Stimulated activated effector memory CD8-positive, alpha-beta T cell treated with anti-CD3 and anti-CD28 coated beads, Interleukin-12 subunit alpha, Interleukin-12 subunit beta, amount 100 ng/mL, for 72 hours (primary cell): ENCODE results near the gene CRYBG1.
A peak's percentile ranks its signal among the peaks of the same experiment; 100 is the strongest.

Experiments
- ATAC-seq: fragments of 150-1000 bp; cut with Tn5 transposase; 2 replicates; pipeline ENCODE4 v1.10.0; 2021
- DNase-seq, 2 donors: peaks; one replicate each; pipeline ENCODE4 v3.0.0; 2021 to 2022; ENCODE audit warnings: low spot score in 2 of 2
- H3K27ac Mint-ChIP-seq: one replicate; pipeline ENCODE4 v1.8.0; 2022; ENCODE audit warnings: mild to moderate bottlenecking, mixed read lengths
- H3K36me3 Mint-ChIP-seq: one replicate; pipeline ENCODE4 v1.8.0; 2022; ENCODE audit warnings: mild to moderate bottlenecking, mixed read lengths
- H3K4me1 Mint-ChIP-seq: one replicate; pipeline ENCODE4 v1.8.0; 2022; ENCODE audit warnings: mixed read lengths
- H3K4me3 Mint-ChIP-seq: one replicate; pipeline ENCODE4 v1.8.0; 2022; ENCODE audit warnings: mild to moderate bottlenecking, mixed read lengths
- H3K9me3 Mint-ChIP-seq: one replicate; pipeline ENCODE4 v1.8.0; 2022; ENCODE audit warnings: mixed read lengths

Gene CRYBG1

DNA sequence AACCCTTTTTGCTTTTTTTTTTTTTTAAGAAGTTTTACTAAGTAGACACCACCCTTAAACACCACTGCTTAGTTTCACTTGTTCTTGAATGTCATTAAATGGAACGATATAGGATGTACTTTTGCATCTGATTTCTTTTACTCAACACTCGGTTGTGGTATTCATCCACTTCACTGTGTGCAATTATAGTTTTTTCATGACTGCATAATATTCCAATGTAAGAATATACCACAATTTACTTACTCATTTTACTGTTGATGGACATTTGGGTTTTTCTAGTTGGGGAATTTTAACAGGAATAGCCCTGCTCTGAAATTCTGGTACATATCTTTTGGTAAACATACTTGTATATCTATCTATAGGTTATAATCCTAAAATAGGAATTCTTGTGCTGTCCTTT, 238.9 kb downstream of the CRYBG1 start:
- H3K27ac Mint-ChIP-seq = no peak overlapping the region
- ATAC-seq = no peak
- no peak overlapping the region for H3K4me3 Mint-ChIP-seq
- H3K4me1 Mint-ChIP-seq = no peaks in the 10 kb centered on the region
- peaks cover 2% of the 10 kb centered on the region for H3K9me3 Mint-ChIP-seq
- H3K36me3 Mint-ChIP-seq = peaks cover 6% of the 10 kb centered on the region
- DNase-seq = no peak

GRCh38 chr6:106600329-106600728, 239.8 kb downstream of the CRYBG1 start:
- DNase-seq (no peak), ATAC-seq (no peak)
- Mint-ChIP-seq H3K9me3 (peaks cover 2% of the 10 kb centered on the region), H3K27ac (no peak overlapping the region), H3K36me3 (peaks cover 6% of the 10 kb centered on the region), H3K4me3 (no peak overlapping the region), H3K4me1 (no peaks in the 10 kb centered on the region)

- Mint-ChIP-seq H3K4me3 (no peak overlapping the region), H3K4me1 (peaks cover 6% of the 10 kb centered on the region), H3K36me3 (peaks cover 6% of the 10 kb centered on the region), H3K27ac (no peak overlapping the region), H3K9me3 (no peaks in the 10 kb centered on the region)
- DNase-seq (no peak), ATAC-seq (peak; percentile 74)
Observed at GRCh38 chr6:106608080-106608668, 247.7 kb downstream of the CRYBG1 start.

GRCh38 chr6:106609699-106610098, 249.2 kb downstream of the CRYBG1 start:
- H3K36me3 Mint-ChIP-seq = peaks cover 6% of the 10 kb centered on the region
- no peak overlapping the region for H3K4me3 Mint-ChIP-seq
- H3K4me1 Mint-ChIP-seq = peaks cover 13% of the 10 kb centered on the region
- H3K27ac Mint-ChIP-seq = no peak overlapping the region
- no peak for ATAC-seq
- no peaks in the 10 kb centered on the region for H3K9me3 Mint-ChIP-seq
- DNase-seq = no peak

DNA sequence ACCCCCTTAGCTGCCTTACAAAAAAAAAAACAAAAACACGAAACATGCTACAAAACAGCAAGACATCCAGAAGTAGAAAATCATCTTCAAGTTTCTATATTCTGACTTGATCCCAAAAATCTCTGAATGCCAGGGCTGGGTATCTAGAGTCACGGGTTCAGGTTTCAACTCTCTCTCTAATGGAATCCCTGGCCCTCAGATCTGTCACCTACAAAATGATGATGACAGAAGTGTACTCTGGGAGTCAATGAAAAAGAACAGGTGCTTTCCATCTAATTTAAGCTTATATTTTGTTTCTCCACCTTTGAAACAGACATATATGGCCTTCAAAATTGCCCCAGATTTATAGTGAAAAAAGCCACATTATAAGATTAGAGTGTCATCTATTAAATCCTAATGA, 250.5 kb downstream of the CRYBG1 start:
- no peak for ATAC-seq
- no peak overlapping the region for H3K27ac Mint-ChIP-seq

GRCh38 chr6:106612671-106613416, 252.3 kb downstream of the CRYBG1 start:
- no peak overlapping the region for H3K4me3 Mint-ChIP-seq
- no peak for DNase-seq
- H3K4me1 Mint-ChIP-seq = peaks cover 13% of the 10 kb centered on the region
- peaks cover 6% of the 10 kb centered on the region for H3K36me3 Mint-ChIP-seq
- no peak for ATAC-seq
- H3K9me3 Mint-ChIP-seq = no peaks in the 10 kb centered on the region
- H3K27ac Mint-ChIP-seq = no peak overlapping the region

More for the DNA sequence above, 250.5 kb downstream of the CRYBG1 start:
- DNase-seq = no peak
- H3K9me3 Mint-ChIP-seq = no peaks in the 10 kb centered on the region
- peaks cover 6% of the 10 kb centered on the region for H3K36me3 Mint-ChIP-seq
- peaks cover 13% of the 10 kb centered on the region for H3K4me1 Mint-ChIP-seq
- H3K4me3 Mint-ChIP-seq = no peak overlapping the region

DNA sequence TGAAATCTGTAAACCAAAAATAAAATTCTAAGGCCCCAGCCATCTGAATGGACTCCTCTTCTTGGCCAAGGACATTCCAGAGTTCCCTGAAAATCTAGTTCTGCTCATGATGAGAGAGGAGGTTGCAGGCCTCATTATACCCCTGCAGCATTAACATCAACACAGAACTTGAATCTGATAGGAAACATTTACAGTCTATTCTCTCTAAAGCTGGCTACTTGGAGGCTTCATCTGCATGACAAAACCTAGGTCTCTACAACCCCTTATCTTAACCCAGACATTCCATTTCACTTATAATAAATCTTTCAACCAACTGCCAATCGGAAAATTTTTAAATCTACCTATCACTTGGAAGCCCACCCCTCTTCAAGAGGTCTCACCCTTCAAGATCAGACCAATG, 253.1 kb downstream of the CRYBG1 start:
- Mint-ChIP-seq H3K36me3 (peaks cover 6% of the 10 kb centered on the region), H3K9me3 (no peaks in the 10 kb centered on the region), H3K4me1 (peaks cover 13% of the 10 kb centered on the region), H3K27ac (peak overlapping the region; percentile 2), H3K4me3 (no peak overlapping the region)
- DNase-seq (no peak), ATAC-seq (no peak)

- H3K4me3 Mint-ChIP-seq = no peak overlapping the region
- no peak for ATAC-seq
Observed at GRCh38 chr6:106614166-106614565, 253.6 kb downstream of the CRYBG1 start.

DNA sequence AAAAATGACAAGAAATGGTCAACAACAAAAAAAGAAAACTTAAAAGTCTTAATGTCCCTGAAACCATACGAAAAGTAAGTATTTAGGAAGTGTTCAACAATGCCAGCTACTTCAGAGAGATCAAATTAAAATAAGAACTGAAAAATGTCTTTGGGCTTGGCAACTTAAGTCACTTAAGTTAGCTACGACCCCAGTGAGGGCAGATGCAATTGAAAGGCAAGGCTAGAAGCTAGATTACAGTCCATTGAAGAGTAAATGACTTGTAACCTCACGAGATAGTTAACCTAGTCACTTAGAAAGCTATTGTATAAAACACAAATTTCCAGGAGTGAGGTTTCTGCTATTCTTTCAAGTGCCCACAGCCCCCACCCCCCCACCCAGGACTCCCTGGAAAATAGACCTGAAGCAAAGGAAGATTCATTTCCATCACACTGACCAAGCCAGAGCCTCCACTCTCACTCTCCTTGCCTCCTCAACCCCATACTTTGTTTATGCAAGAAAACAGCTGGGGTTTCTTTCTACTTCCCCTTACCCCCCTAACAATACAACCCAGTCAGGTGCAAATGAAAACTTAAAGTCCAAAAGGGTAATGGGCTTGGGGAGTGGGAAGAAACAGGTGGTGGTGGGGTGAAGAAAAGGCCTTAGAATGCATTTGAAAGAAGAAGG, 254.2 kb downstream of the CRYBG1 start:
- Mint-ChIP-seq H3K4me1 (peaks cover 13% of the 10 kb centered on the region), H3K27ac (peak overlapping the region; percentile 2), H3K36me3 (peaks cover 6% of the 10 kb centered on the region), H3K4me3 (no peak overlapping the region), H3K9me3 (no peaks in the 10 kb centered on the region)
- DNase-seq (no peak), ATAC-seq (no peak)

More at GRCh38 chr6:106614166-106614565, 253.6 kb downstream of the CRYBG1 start:
- peaks cover 6% of the 10 kb centered on the region for H3K36me3 Mint-ChIP-seq
- H3K9me3 Mint-ChIP-seq = no peaks in the 10 kb centered on the region
- H3K4me1 Mint-ChIP-seq = peaks cover 13% of the 10 kb centered on the region
- H3K27ac Mint-ChIP-seq = peak overlapping the region; percentile 2
- DNase-seq = no peak

GRCh38 chr6:106617302-106617701, 256.8 kb downstream of the CRYBG1 start:
- Mint-ChIP-seq H3K4me1 (peaks cover 13% of the 10 kb centered on the region), H3K27ac (no peak overlapping the region), H3K4me3 (no peak overlapping the region), H3K36me3 (peaks cover 6% of the 10 kb centered on the region), H3K9me3 (no peaks in the 10 kb centered on the region)
- ATAC-seq = no peak
- no peak for DNase-seq

- Mint-ChIP-seq H3K36me3 (peaks cover under 1% of the 10 kb centered on the region), H3K9me3 (no peaks in the 10 kb centered on the region), H3K4me3 (no peak overlapping the region), H3K27ac (no peak overlapping the region), H3K4me1 (peaks cover 7% of the 10 kb centered on the region)
- no peak for DNase-seq
- ATAC-seq = no peak
Observed at GRCh38 chr6:106617857-106618256, 257.3 kb downstream of the CRYBG1 start.

DNA sequence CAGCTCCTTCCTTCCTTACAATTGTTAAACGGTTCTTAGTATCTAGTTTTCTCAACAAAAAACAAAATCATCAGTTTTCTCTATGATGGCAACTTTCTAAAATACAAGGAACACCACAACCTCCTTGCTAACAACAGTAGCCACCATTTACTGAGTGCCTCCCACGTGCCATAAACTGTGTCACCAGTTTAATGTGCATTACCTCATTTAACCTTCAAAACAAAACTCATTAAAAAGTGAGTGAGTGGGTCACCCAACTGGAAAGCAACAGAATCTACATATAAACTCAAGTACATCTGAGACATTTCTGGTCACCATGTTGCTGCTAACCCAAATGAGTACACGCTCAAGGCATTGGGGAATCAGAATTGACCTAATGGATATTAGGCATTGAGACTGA, 257.8 kb downstream of the CRYBG1 start:
- H3K9me3 Mint-ChIP-seq = no peaks in the 10 kb centered on the region
- no peaks in the 10 kb centered on the region for H3K36me3 Mint-ChIP-seq
- H3K27ac Mint-ChIP-seq = no peak overlapping the region
- no peak for DNase-seq
- H3K4me1 Mint-ChIP-seq = peaks cover 7% of the 10 kb centered on the region
- H3K4me3 Mint-ChIP-seq = no peak overlapping the region
- ATAC-seq = no peak

GRCh38 chr6:106619223-106619622, 258.7 kb downstream of the CRYBG1 start:
- Mint-ChIP-seq H3K27ac (no peak overlapping the region), H3K9me3 (no peaks in the 10 kb centered on the region), H3K4me3 (no peak overlapping the region), H3K4me1 (peaks cover 3% of the 10 kb centered on the region), H3K36me3 (no peaks in the 10 kb centered on the region)
- DNase-seq (no peak), ATAC-seq (no peak)

DNA sequence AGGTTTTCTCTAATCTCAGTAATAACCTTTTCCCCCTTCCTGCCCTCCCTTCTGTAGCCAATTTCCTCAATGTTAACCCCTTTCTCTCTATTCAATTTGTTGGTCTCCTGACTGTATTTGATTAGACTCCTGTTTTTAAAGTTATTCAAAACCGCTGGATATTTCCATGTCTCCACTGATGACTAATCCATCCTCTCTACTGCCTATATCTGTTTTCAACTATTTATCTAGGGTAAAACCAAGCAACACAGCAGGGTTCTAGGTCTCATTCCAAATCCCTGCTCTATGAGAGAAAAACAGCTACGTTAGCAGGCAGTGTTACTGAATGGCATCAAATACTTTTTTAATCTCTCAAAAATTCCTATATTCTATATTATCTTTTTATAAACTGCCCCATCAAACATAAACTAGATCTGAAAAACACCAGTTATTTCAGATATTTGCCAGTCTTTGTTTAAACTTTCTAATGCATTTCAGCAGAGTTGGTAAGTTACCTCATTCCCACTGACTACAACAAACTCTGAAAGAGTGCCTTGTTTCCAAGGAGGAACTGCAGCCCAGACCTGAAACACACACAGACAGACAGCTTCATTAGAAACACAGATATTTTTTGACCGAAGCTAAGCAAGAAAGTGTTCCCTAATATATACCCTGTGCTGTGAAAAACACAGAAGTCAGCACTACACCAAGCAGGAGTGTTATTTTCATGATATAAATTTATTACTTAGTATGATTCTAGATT, 260.6 kb downstream of the CRYBG1 start:
- DNase-seq = no peak
- Mint-ChIP-seq H3K36me3 (no peaks in the 10 kb centered on the region), H3K9me3 (no peaks in the 10 kb centered on the region), H3K4me1 (no peaks in the 10 kb centered on the region), H3K4me3 (no peak overlapping the region), H3K27ac (no peak overlapping the region)
- no peak for ATAC-seq
